Cortex of kidney (tissue), 1 donor: Measurements from ENCODE around the gene TUBB2A.
"Not testable (repeated sequence)": the region's sequence is repeated elsewhere in the genome, so short reads cannot be mapped to it uniquely, and the experiment has no call there.

Experiments
- DNase-seq: peaks from one replicate; lab custom pipeline; 2025; lab: John Stamatoyannopoulos, UW

The TUBB2A gene

DNA sequence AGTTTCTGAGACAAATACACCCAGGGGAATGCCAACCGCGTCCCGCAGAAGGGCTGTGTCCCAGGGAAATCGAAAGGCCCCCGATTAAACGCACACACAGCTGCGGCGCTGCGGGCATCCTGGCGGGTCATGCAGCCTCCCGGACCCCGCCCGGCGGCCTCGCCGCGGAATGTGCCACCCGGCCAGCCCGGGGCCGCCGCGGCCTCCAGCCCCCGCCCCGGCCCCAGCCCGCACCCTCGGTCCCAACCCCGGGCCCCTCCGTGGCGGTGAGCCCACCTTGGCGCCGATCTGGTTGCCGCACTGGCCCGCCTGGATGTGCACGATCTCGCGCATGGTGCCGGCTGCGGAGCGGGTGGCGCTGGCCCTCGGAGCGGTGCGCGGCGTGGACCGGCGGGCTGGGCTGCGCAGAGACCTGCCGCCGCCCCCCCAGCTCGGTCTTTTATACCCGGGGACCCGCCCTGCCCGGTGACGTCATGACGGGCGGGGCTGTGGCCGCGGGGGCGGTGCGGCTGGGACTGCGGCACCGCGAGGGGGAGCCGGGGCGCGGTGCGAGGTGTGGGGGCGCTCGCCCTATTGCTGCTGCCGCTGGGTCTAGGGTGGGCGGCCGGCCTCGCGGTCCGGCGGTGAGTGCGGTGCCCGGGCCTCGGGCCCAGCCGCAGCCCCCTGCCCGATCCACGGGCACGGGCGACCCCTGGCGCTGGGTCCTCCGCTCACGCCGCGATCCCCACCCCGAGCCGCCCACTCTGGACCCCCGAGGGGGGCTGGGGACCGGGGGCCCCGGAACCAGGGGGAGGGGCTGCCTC is at the start of gene TUBB2A:
TUBB2A (minus strand) TSS at position 414 of the 803 bp plus-strand sequence; CDS start at position 333, 81 bp downstream.
- no peak for DNase-seq

GRCh38 chr6:3206339-3207015 is 49.1 kb upstream of the TUBB2A start:
- DNase-seq = no peak

GRCh38 chr6:3205913-3206312 is 48.6 kb upstream of the TUBB2A start:
- no peak for DNase-seq

DNA sequence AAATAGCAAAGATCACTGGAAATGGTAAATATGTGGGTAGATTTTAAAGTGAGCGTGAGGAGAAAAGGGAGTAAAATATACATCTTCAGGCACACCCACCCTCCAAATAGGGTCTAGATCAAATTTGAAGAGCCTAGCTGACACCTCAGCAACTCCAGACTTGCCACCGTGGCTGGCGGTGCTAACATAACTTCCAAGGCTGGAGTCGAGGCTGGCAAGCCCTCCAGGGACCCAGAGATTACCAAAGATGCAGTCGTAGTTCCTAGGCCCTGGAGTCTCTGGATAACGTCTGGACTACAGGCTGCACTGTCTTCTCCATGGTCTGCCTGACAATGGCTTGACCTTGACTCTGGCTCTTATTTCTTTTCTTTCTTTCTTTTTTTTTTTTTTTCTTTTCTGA is 47.6 kb upstream of the TUBB2A start:
- DNase-seq = no peak

- DNase-seq = no peak
Measured at GRCh38 chr6:3202999-3203696, 45.8 kb upstream of the TUBB2A start.

GRCh38 chr6:3201388-3201787 is 44.0 kb upstream of the TUBB2A start:
- no peak for DNase-seq

GRCh38 chr6:3200682-3201081 is 43.3 kb upstream of the TUBB2A start:
- DNase-seq = no peak

- DNase-seq = no peak
Measured at GRCh38 chr6:3199382-3199781, 42.0 kb upstream of the TUBB2A start.

DNA sequence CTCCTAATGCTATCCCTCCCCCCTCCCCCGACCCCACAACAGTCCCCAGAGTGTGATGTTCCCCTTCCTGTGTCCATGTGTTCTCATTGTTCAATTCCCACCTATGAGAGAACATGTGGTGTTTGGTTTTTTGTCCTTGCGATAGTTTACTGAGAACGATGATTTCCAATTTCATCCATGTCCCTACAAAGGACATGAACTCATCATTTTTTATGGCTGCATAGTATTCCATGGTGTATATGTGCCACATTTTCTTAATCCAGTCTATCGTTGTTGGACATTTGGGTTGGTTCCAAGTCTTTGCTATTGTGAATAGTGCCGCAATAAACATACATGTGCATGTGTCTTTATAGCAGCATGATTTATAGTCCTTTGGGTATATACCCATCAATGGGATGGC is 40.4 kb upstream of the TUBB2A start:
- not testable (repeated sequence) for DNase-seq

- DNase-seq = no peak
Measured at GRCh38 chr6:3196770-3197169, 39.4 kb upstream of the TUBB2A start.

DNA sequence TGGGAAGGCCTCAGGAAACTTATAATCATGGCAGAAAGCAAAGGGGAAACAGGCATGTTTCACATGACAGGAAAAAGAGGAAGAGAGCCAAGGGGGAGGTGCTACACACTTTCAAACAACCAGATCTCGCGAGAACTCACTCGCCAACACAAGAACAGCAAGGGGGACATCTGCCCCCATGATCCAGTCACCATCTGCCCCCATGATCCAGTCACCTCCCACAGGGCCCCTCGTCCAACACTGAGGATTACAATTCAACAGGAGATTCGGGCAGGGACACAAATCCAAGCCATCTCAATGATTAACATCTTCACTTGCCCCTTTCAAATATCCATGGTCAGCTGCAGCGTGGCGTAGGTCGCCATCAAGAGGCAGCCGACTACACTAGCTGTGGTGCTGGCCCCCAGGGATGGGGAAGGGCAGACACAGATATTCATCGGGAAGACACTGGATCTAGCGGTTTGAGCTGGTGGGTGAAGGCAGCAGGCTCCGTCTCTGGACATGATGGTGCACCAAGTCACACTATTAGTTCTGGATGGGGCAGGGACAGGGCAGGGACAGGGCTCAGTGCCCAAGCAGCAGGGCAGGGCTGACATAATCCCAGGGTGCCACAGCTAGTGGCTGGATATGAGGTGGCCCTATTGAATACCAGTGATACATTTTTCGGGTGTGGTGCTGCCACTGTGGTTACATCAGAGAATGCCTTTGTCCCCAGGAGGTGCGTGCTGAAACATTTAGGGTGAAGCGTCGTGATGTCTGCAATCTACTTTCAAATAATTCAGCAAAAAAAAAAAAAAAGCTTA is 38.6 kb upstream of the TUBB2A start:
- DNase-seq = no peak

DNA sequence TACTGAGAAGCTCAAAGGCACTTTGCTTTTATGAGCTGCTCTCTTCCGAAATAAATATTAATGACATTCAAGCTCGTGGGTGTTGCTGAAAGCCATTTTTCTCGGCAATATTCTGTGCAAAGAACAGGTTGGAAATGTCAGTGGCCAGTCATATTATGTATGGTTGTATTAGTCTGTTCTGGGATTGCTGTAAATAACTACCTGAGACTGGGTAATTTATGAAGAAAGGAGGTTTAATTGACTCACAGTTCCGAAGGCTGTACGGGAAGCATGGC is 38.0 kb upstream of the TUBB2A start:
- no peak for DNase-seq

GRCh38 chr6:3194535-3195419 is 37.4 kb upstream of the TUBB2A start:
- DNase-seq = no peak

GRCh38 chr6:3193102-3193849 is 35.9 kb upstream of the TUBB2A start:
- DNase-seq = no peak

DNA sequence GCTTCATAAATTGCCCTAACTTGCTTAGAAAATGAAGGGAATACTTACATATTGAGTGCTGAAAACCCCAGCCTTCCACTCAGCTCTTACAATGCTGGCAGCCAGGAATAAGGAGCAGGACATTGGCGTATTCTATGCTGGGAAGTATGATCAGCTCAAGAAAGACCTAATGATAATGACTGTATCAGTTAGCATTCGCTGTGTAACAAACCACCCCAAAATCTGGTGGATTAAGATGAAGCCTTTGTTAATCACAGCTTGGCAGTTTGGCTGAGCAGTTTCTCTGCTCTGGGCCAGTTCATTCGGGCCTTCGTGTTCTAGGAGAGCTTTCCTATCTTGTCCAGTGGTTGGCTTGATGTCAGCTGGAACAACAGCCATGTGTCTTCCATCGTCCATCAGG is 33.4 kb upstream of the TUBB2A start:
- DNase-seq = no peak

- no peak for DNase-seq
Measured at GRCh38 chr6:3190056-3190455, 32.7 kb upstream of the TUBB2A start.

DNA sequence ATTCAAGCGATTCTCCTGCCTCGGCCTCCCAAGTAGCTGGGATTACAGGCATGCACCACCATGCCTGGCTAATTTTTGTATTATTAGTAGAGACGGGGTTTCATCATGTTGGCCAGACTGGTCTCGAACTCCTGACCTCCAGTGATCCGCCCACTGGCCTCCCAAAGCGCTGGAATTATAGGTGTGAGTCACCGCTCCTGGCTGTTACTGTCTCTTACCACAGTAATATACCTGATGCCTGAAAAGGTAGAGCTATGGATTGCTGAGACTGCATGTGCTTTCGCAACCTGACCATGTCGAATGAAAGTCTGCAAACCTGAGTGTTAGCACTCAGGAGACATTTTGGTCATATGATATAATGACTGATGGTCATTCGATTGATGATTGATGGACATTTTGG is 31.8 kb upstream of the TUBB2A start:
- DNase-seq = not testable (repeated sequence)

DNA sequence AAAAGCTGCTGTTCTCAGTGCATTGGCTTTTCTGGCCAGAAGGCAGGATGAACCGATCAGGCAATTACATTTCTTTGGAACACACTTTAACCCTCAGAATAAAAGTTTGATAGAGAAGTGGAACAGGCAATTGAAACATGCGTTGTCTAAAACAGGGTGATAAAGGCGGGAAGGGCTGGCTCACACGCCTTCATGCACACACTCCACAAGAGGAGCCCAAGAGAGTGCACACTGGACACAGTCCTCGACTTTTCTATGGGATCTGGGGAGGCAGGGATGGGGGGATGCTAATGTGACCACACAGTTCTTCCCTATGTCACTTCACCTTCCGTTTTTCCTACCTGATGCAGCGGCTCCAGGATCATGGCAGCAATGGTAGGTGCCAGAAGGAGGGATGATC is 30.9 kb upstream of the TUBB2A start:
- no peak for DNase-seq

- DNase-seq = no peak
Measured at GRCh38 chr6:3186974-3187382, 29.6 kb upstream of the TUBB2A start.

GRCh38 chr6:3183066-3183465 is 25.7 kb upstream of the TUBB2A start:
- no peak for DNase-seq

GRCh38 chr6:3181105-3181504 is 23.8 kb upstream of the TUBB2A start:
- no peak for DNase-seq
